Progenitor cell of endocrine pancreas (in vitro differentiated cells): Measurements from ENCODE around the gene TMPRSS15. TPM values are rescaled to one million over a fixed set of nuclear protein-coding genes. Genes with fewer than 3 reads are reported as not detected.

Source experiments
- DNase-seq: peaks from one replicate; pipeline ENCODE4 v3.0.0; 2021; ENCODE audit warnings: low spot score; ENCODE audit not compliant: unreplicated experiment
- H3K27ac Mint-ChIP-seq: 2 replicates; pipeline ENCODE4 v1.8.0; 2021; ENCODE audit warnings: mild to moderate bottlenecking, moderate library complexity, mixed read lengths
- H3K27me3 Mint-ChIP-seq: 2 replicates; pipeline ENCODE4 v1.8.0; 2021; ENCODE audit warnings: mixed read lengths
- H3K36me3 Mint-ChIP-seq: 2 replicates; pipeline ENCODE4 v1.8.0; 2022; ENCODE audit warnings: mixed read lengths; ENCODE audit not compliant: insufficient read depth
- H3K4me1 Mint-ChIP-seq: 2 replicates; pipeline ENCODE4 v1.8.0; 2021; ENCODE audit warnings: low read depth, mixed read lengths
- H3K4me3 Mint-ChIP-seq: 2 replicates; pipeline ENCODE4 v1.8.0; 2021; ENCODE audit warnings: low read depth, mild to moderate bottlenecking, moderate library complexity, mixed read lengths
- H3K9me3 Mint-ChIP-seq: 2 replicates; pipeline ENCODE4 v1.8.0; 2021; ENCODE audit warnings: low read depth, mixed read lengths
- CTCF ChIP-seq: fragments of 200-600 bp; sonication (generic); IDR thresholded peaks from one replicate; pipeline ENCODE4 v1.5.0; 2021; ENCODE audit warnings: antibody characterized with exemption, mild to moderate bottlenecking; ENCODE audit not compliant: unreplicated experiment
- total RNA-seq: library from RNA; stranded (reverse); gene quantifications from 2 replicates; pipeline ENCODE4 v1.2.1, GENCODE V29; 2021

TMPRSS15 gene
- total RNA-seq, 1 donor from 2014 or later = not detected

GRCh38 chr21:18350216-18350615 lies 53.4 kb downstream of the TMPRSS15 start:
- Mint-ChIP-seq H3K9me3 (no peaks in the 10 kb centered on the region), H3K27ac (no peak overlapping the region), H3K36me3 (no peaks in the 10 kb centered on the region), H3K4me1 (no peaks in the 10 kb centered on the region), H3K4me3 (no peak overlapping the region), H3K27me3 (no peaks in the 10 kb centered on the region)
- TF ChIP-seq CTCF = no peak
- DNase-seq = no peak

- no peaks in the 10 kb centered on the region for H3K36me3 Mint-ChIP-seq
- no peaks in the 10 kb centered on the region for H3K9me3 Mint-ChIP-seq
- no peak overlapping the region for H3K27ac Mint-ChIP-seq
- H3K27me3 Mint-ChIP-seq = no peaks in the 10 kb centered on the region
- TF ChIP-seq CTCF = no peak
- H3K4me1 Mint-ChIP-seq = no peaks in the 10 kb centered on the region
- no peak overlapping the region for H3K4me3 Mint-ChIP-seq
- DNase-seq = no peak
Measured at GRCh38 chr21:18349468-18349867, 54.1 kb downstream of the TMPRSS15 start.

- H3K27me3 Mint-ChIP-seq = no peaks in the 10 kb centered on the region
- H3K9me3 Mint-ChIP-seq = no peaks in the 10 kb centered on the region
- no peak for TF ChIP-seq CTCF
- DNase-seq = no peak
- H3K4me1 Mint-ChIP-seq = no peaks in the 10 kb centered on the region
- no peaks in the 10 kb centered on the region for H3K36me3 Mint-ChIP-seq
- no peak overlapping the region for H3K4me3 Mint-ChIP-seq
- H3K27ac Mint-ChIP-seq = no peak overlapping the region
Measured at GRCh38 chr21:18340387-18340942, 63.1 kb downstream of the TMPRSS15 start.

- Mint-ChIP-seq H3K4me3 (no peak overlapping the region), H3K36me3 (no peaks in the 10 kb centered on the region), H3K27ac (no peak overlapping the region), H3K27me3 (no peaks in the 10 kb centered on the region), H3K9me3 (no peaks in the 10 kb centered on the region), H3K4me1 (no peaks in the 10 kb centered on the region)
- DNase-seq = no peak
- TF ChIP-seq CTCF = no peak
Measured at GRCh38 chr21:18335651-18336236, 67.8 kb downstream of the TMPRSS15 start.

- H3K4me3 Mint-ChIP-seq = no peak overlapping the region
- no peak for DNase-seq
- no peaks in the 10 kb centered on the region for H3K9me3 Mint-ChIP-seq
- no peaks in the 10 kb centered on the region for H3K4me1 Mint-ChIP-seq
- H3K27ac Mint-ChIP-seq = no peak overlapping the region
- no peak for TF ChIP-seq CTCF
- H3K27me3 Mint-ChIP-seq = no peaks in the 10 kb centered on the region
- no peaks in the 10 kb centered on the region for H3K36me3 Mint-ChIP-seq
Measured at GRCh38 chr21:18334066-18334465, 69.5 kb downstream of the TMPRSS15 start.
